HEK293T (cell line): ENCODE results near the gene FBXO10.
"Not testable (repeated sequence)": the region's sequence is repeated elsewhere in the genome, so short reads cannot be mapped to it uniquely, and the experiment has no call there.

Experiments used
- CTCF ChIA-PET: fragments of 350-600 bp; formaldehyde crosslinking; extraction: SDS; loops from one replicate; lab custom pipeline; 2021; ENCODE audit warnings: antibody characterized with exemption, inconsistent platforms; lab: Yijun Ruan, JAX
- POLR2A ChIA-PET: fragments of 350-600 bp; formaldehyde crosslinking; extraction: SDS; loops from one replicate; lab custom pipeline; 2020; ENCODE audit warnings: antibody characterized with exemption, inconsistent platforms; lab: Yijun Ruan, JAX
- DNase-seq: peaks from one replicate; pipeline ENCODE4 v3.0.0; 2012; ENCODE audit warnings: mixed read lengths; ENCODE audit errors: extremely low spot score
- ARNT ChIP-seq: fragments of 450-650 bp; IDR thresholded peaks from 2 replicates; pipeline ENCODE4 v1.6.1; 2017; ENCODE audit warnings: mild to moderate bottlenecking
- BHLHE40 ChIP-seq: fragments of 450-650 bp; IDR thresholded peaks from 2 replicates; pipeline ENCODE4 v1.6.1; 2016; ENCODE audit warnings: mild to moderate bottlenecking, moderate library complexity, borderline replicate concordance
- CTBP1 ChIP-seq: fragments of 450-650 bp; IDR thresholded peaks from 2 replicates; pipeline ENCODE4 v1.6.1; 2016; ENCODE audit warnings: borderline replicate concordance
- ELF4 ChIP-seq: fragments of 450-650 bp; IDR thresholded peaks from 2 replicates; pipeline ENCODE4 v1.6.1; 2017; ENCODE audit warnings: antibody characterized with exemption
- FOXA1 ChIP-seq: fragments of 450-650 bp; IDR thresholded peaks from 2 replicates; pipeline ENCODE4 v1.6.1; 2016; ENCODE audit warnings: mild to moderate bottlenecking
- FOXK2 ChIP-seq: fragments of 450-650 bp; IDR thresholded peaks from 2 replicates; pipeline ENCODE4 v1.6.1; 2016; ENCODE audit warnings: mild to moderate bottlenecking
- FOXM1 ChIP-seq: fragments of 450-650 bp; IDR thresholded peaks from 2 replicates; pipeline ENCODE4 v1.6.1; 2017; ENCODE audit warnings: mild to moderate bottlenecking, borderline replicate concordance
- HDGF ChIP-seq: fragments of 450-650 bp; IDR thresholded peaks from 2 replicates; pipeline ENCODE4 v1.6.1; 2017; ENCODE audit warnings: antibody characterized with exemption, borderline replicate concordance
- L3MBTL2 ChIP-seq: fragments of 450-650 bp; conservative IDR thresholded peaks from 2 replicates; pipeline ENCODE4 v1.6.1; 2016; ENCODE audit warnings: mild to moderate bottlenecking
- LEF1 ChIP-seq: fragments of 450-650 bp; IDR thresholded peaks from 2 replicates; pipeline ENCODE4 v1.6.1; 2017; ENCODE audit warnings: mild to moderate bottlenecking, borderline replicate concordance
- NFRKB ChIP-seq: fragments of 450-650 bp; IDR thresholded peaks from 2 replicates; pipeline ENCODE4 v1.6.1; 2016; ENCODE audit warnings: mild to moderate bottlenecking, moderate library complexity
- PKNOX1 ChIP-seq: fragments of 450-650 bp; IDR thresholded peaks from 2 replicates; pipeline ENCODE4 v1.6.1; 2016
- SP1 ChIP-seq: fragments of 450-650 bp; IDR thresholded peaks from 2 replicates; pipeline ENCODE4 v1.6.1; 2017
- SUZ12 ChIP-seq: fragments of 450-650 bp; IDR thresholded peaks from 2 replicates; pipeline ENCODE4 v1.6.1; 2016; ENCODE audit warnings: mild to moderate bottlenecking
- TARDBP ChIP-seq: fragments of 450-650 bp; IDR thresholded peaks from 2 replicates; pipeline ENCODE4 v1.6.1; 2016
- ZNF384 ChIP-seq: fragments of 450-650 bp; IDR thresholded peaks from 2 replicates; pipeline ENCODE4 v1.6.1; 2016

Gene FBXO10

GRCh38 chr9:37511016-37512010 lies 64.9 kb downstream of the FBXO10 start:
- peak; percentile 70 for DNase-seq
- TF ChIP-seq SUZ12 (no peak), PKNOX1 (no peak), BHLHE40 (no peak), HDGF (no peak), LEF1 (no peak), CTBP1 (no peak), FOXM1 (no peak), SP1 (no peak)
- POLR2A ChIA-PET: no interaction called here
- CTCF ChIA-PET: no interaction called here

GRCh38 chr9:37510053-37510452 lies 66.1 kb downstream of the FBXO10 start:
- DNase-seq, POLR2A ChIA-PET, CTCF ChIA-PET: not testable (repeated sequence)

GRCh38 chr9:37509536-37509935 lies 66.6 kb downstream of the FBXO10 start:
- ChIA-PET CTCF (interaction anchor here (0.7 kb wide), 1 partner anchor 14 kb away, joined by 3 read pairs; no protein-coding TSS in a partner anchor), POLR2A (interaction anchor here (1.1 kb wide), 1 partner anchor 23 kb away, joined by 3 read pairs; no protein-coding TSS in a partner anchor)
- TF ChIP-seq TARDBP (no peak), SP1 (no peak), ZNF384 (no peak), ARNT (no peak), PKNOX1 (no peak), SUZ12 (no peak), NFRKB (no peak), CTBP1 (no peak), FOXA1 (no peak), BHLHE40 (no peak), FOXM1 (no peak), L3MBTL2 (no peak), HDGF (no peak), FOXK2 (no peak), ELF4 (no peak)
- DNase-seq: no peak

GRCh38 chr9:37508834-37509206 lies 67.4 kb downstream of the FBXO10 start:
- TF ChIP-seq ZNF384: no peak
- no peak for TF ChIP-seq L3MBTL2
- TF ChIP-seq NFRKB: no peak
- no peak for TF ChIP-seq LEF1
- TF ChIP-seq SP1: no peak
- no peak for TF ChIP-seq FOXM1
- TF ChIP-seq BHLHE40: no peak
- no peak for TF ChIP-seq FOXK2
- no peak for TF ChIP-seq TARDBP
- no peak for TF ChIP-seq HDGF
- no peak for TF ChIP-seq CTBP1
- TF ChIP-seq PKNOX1: no peak
- no peak for TF ChIP-seq SUZ12
- TF ChIP-seq ARNT: no peak
- ChIA-PET CTCF (interaction anchor here (0.7 kb wide), 1 partner anchor 13 kb away, joined by 3 read pairs; no protein-coding TSS in a partner anchor), POLR2A (interaction anchor here (1.1 kb wide), 1 partner anchor 22 kb away, joined by 3 read pairs; no protein-coding TSS in a partner anchor)
- DNase-seq: no peak

- no peak for DNase-seq
- TF ChIP-seq ZNF384: no peak
- no peak for TF ChIP-seq ELF4
- TF ChIP-seq NFRKB: no peak
- TF ChIP-seq FOXK2: no peak
- no peak for TF ChIP-seq PKNOX1
- no peak for TF ChIP-seq FOXA1
- TF ChIP-seq FOXM1: no peak
- TF ChIP-seq CTBP1: no peak
- TF ChIP-seq L3MBTL2: no peak
- no peak for TF ChIP-seq LEF1
- no peak for TF ChIP-seq ARNT
- no peak for TF ChIP-seq SP1
- ChIA-PET CTCF (no interaction called here), POLR2A (interaction anchor here (1.1 kb wide), 2 partner anchors 22 to 84 kb away, joined by 3 read pairs; no protein-coding TSS in a partner anchor)
Measured at GRCh38 chr9:37508135-37508833, 67.9 kb downstream of the FBXO10 start.
